Prostate gland (tissue), 2 donors: ENCODE measurements around the gene DNAJB5.

Experiments used
- POLR2A ChIP-seq: fragments of 450-650 bp; IDR thresholded peaks from one replicate; pipeline ENCODE4 v1.6.1; 2016; ENCODE audit warnings: antibody characterized with exemption, mild to moderate bottlenecking
- POLR2AphosphoS5 ChIP-seq: sonication (generic); formaldehyde crosslinking; IDR thresholded peaks from one replicate; pipeline ENCODE4 v1.6.1; 2017; ENCODE audit warnings: antibody characterized with exemption
- TF ChIP-seq, protein P1 (sequence below), 4 experiments: fragments of 200-600 bp in 2 of 4; fragments of 450-650 bp in 2 of 4; sonication (generic) in 2 of 4; IDR thresholded peaks; 1 replicate in 3 of 4; 2 replicates in 1 of 4; pipeline ENCODE4 v1.5.1; 2016 to 2019; ENCODE audit warnings: antibody characterized with exemption in 4 of 4, mild to moderate bottlenecking in 2 of 4, moderate library complexity in 2 of 4

DNA sequence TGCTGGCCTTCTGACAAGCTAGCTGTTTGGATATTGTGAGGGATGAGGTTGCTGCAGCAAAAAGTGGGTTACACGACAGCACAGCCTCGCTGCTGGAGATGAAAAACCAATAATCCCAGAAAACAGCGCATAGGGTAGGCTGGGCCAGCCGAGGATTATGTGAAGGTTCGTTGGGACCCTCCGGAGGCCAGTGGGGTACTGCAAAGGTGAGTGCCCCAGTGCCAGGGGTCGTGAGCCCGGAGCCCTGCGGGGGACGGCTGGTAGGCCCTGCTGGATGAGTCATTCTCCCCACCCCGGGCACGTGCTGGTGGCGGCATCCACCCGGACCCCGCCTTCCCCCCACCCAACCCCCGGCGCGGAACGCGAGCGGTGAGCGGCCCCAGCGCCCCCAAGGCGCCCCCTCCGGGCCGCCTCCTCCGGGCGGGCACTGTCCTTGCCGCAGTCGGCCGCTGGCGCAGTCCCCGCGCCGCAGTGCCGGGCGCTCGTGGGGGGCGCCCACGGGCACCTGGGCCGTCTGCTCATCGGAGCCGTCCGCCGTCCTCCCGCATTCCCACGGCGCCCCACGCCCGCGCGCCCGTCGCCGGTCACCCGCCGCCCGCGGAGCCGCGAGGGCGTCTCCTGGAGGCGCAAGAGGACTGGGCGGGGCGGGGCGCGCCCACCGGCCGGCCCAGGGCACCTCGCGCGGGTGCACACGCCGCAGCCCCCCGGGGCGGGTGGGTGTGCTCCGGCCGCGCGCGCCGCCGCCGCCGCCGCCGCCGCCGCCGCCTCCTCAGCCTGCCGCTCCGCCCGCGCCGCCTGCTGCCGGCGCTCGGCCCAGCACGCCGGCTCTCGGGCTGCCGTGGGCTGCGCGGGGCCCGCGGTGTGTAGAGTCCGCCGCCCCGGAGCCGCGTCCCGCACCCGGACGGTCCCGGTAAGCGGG is 31.8 kb upstream of the DNAJB5 start, which contains the start of gene PHF24:
- TF ChIP-seq POLR2AphosphoS5, result no peak
- TF ChIP-seq, protein P1, sequence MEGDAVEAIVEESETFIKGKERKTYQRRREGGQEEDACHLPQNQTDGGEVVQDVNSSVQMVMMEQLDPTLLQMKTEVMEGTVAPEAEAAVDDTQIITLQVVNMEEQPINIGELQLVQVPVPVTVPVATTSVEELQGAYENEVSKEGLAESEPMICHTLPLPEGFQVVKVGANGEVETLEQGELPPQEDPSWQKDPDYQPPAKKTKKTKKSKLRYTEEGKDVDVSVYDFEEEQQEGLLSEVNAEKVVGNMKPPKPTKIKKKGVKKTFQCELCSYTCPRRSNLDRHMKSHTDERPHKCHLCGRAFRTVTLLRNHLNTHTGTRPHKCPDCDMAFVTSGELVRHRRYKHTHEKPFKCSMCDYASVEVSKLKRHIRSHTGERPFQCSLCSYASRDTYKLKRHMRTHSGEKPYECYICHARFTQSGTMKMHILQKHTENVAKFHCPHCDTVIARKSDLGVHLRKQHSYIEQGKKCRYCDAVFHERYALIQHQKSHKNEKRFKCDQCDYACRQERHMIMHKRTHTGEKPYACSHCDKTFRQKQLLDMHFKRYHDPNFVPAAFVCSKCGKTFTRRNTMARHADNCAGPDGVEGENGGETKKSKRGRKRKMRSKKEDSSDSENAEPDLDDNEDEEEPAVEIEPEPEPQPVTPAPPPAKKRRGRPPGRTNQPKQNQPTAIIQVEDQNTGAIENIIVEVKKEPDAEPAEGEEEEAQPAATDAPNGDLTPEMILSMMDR (IDR thresholded peaks at IDR 0.05), result no peak
- TF ChIP-seq POLR2A, result no peak
